Measurements from ENCODE around the gene ISM1.

The ISM1 gene

DNA sequence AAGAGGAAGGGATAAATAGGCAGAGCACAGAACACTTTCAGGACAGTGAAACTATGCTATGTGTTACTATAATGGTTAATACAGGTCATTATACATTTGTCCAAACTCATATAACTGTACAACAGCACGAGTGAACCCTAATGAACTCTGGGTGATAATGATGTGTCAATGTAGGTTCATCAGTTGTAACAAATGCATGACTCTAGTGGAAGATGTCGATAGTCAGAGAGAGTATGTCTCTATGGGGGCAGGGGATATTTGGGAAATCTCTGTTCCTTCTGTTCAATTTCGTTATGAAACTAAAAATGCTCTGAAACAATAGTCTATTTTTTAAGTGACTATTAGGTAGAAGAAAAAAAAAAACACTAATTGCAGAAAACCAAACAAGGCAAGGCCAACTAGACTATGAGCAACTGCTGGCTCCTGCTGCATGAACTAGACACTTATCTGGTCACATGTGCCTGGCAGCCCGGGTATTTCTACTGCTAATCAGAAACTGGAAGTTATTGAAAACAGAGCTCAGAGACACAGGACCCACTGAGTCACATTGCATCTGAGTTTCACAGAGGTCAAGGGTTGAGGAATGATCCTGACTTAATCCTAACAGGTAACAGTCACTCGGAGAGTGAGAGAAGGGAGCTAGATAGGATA is 97.9 kb downstream of the ISM1 start:
- H3K36me3 ChIP-seq (ENCODE audit: insufficient read depth) = no peaks in the 10 kb centered on the region
- TF ChIP-seq, protein P1, sequence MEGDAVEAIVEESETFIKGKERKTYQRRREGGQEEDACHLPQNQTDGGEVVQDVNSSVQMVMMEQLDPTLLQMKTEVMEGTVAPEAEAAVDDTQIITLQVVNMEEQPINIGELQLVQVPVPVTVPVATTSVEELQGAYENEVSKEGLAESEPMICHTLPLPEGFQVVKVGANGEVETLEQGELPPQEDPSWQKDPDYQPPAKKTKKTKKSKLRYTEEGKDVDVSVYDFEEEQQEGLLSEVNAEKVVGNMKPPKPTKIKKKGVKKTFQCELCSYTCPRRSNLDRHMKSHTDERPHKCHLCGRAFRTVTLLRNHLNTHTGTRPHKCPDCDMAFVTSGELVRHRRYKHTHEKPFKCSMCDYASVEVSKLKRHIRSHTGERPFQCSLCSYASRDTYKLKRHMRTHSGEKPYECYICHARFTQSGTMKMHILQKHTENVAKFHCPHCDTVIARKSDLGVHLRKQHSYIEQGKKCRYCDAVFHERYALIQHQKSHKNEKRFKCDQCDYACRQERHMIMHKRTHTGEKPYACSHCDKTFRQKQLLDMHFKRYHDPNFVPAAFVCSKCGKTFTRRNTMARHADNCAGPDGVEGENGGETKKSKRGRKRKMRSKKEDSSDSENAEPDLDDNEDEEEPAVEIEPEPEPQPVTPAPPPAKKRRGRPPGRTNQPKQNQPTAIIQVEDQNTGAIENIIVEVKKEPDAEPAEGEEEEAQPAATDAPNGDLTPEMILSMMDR (conservative IDR thresholded peaks at IDR 0.05; ENCODE audit: low read depth, low read length) = no peak

GRCh38 chr20:13320702-13321101 is 99.6 kb downstream of the ISM1 start:
- H3K36me3 ChIP-seq (ENCODE audit: insufficient read depth) = no peaks in the 10 kb centered on the region

More for the DNA sequence above, 97.9 kb downstream of the ISM1 start:
- no peaks in the 10 kb centered on the region for H3K27me3 ChIP-seq (ENCODE audit: insufficient read depth, low read depth)
- H4K20me1 ChIP-seq (ENCODE audit: insufficient read depth) = no peaks in the 10 kb centered on the region
- no peaks in the 10 kb centered on the region for H3K79me2 ChIP-seq (ENCODE audit: insufficient read depth, low read depth)
- no peak overlapping the region for H3K4me2 ChIP-seq
- no peak overlapping the region for H3K27ac ChIP-seq
- no peak overlapping the region for H2AFZ ChIP-seq (ENCODE audit: low read depth)
- no peaks in the 10 kb centered on the region for H3K4me1 ChIP-seq (ENCODE audit: low read depth, poor library complexity, severe bottlenecking)
- H3K9ac ChIP-seq = no peak overlapping the region
- H3K4me3 ChIP-seq (IDR thresholded peaks at IDR 0.05; ENCODE audit: insufficient read depth, low read depth, low read length) = no peak overlapping the region

DNA sequence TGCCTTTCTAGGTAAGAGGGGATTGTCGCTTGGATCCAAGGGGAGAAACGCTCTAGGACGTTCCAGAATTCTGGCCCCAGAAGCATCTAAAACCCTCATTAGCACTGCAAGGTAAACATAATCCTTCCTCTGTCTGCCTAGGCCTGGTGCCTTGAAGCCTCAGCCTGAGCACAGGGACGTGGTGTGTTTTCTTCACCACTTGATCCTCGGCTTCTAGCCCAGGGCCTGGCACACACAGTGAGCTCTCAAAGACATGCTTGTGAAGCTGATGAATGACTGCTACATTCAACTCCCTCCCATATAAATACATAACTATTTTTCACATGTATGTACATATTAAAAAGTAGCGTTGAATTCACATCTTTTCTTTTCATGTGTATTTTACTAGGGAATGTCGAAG is 100.3 kb downstream of the ISM1 start:
- Histone ChIP-seq H3K27me3 (ENCODE audit: insufficient read depth, low read depth) (no peaks in the 10 kb centered on the region), H3K4me1 (ENCODE audit: low read depth, poor library complexity, severe bottlenecking) (no peaks in the 10 kb centered on the region), H3K27ac (no peak overlapping the region), H3K4me2 (no peak overlapping the region), H2AFZ (ENCODE audit: low read depth) (no peak overlapping the region), H3K79me2 (ENCODE audit: insufficient read depth, low read depth) (no peaks in the 10 kb centered on the region), H3K4me3 (IDR thresholded peaks at IDR 0.05; ENCODE audit: insufficient read depth, low read depth, low read length) (no peak overlapping the region), H3K36me3 (ENCODE audit: insufficient read depth) (no peaks in the 10 kb centered on the region), H4K20me1 (ENCODE audit: insufficient read depth) (no peaks in the 10 kb centered on the region), H3K9ac (no peak overlapping the region)
- TF ChIP-seq, protein P1 (conservative IDR thresholded peaks at IDR 0.05; ENCODE audit: low read depth, low read length) = no peak

More at GRCh38 chr20:13320702-13321101, 99.6 kb downstream of the ISM1 start:
- TF ChIP-seq, protein P1 (conservative IDR thresholded peaks at IDR 0.05; ENCODE audit: low read depth, low read length) = no peak
- H2AFZ ChIP-seq (ENCODE audit: low read depth) = no peak overlapping the region
- no peaks in the 10 kb centered on the region for H3K27me3 ChIP-seq (ENCODE audit: insufficient read depth, low read depth)
- no peak overlapping the region for H3K4me3 ChIP-seq (IDR thresholded peaks at IDR 0.05; ENCODE audit: insufficient read depth, low read depth, low read length)
- no peak overlapping the region for H3K4me2 ChIP-seq
- H3K79me2 ChIP-seq (ENCODE audit: insufficient read depth, low read depth) = no peaks in the 10 kb centered on the region
- H3K27ac ChIP-seq = no peak overlapping the region
- H3K4me1 ChIP-seq (ENCODE audit: low read depth, poor library complexity, severe bottlenecking) = no peaks in the 10 kb centered on the region
- H4K20me1 ChIP-seq (ENCODE audit: insufficient read depth) = no peaks in the 10 kb centered on the region
- H3K9ac ChIP-seq = no peak overlapping the region

- no peaks in the 10 kb centered on the region for H3K4me1 ChIP-seq (ENCODE audit: low read depth, poor library complexity, severe bottlenecking)
- H3K9ac ChIP-seq = no peak overlapping the region
- no peaks in the 10 kb centered on the region for H4K20me1 ChIP-seq (ENCODE audit: insufficient read depth)
- no peak overlapping the region for H3K27ac ChIP-seq
- no peaks in the 10 kb centered on the region for H3K79me2 ChIP-seq (ENCODE audit: insufficient read depth, low read depth)
- TF ChIP-seq, protein P1 (conservative IDR thresholded peaks at IDR 0.05; ENCODE audit: low read depth, low read length) = no peak
- H3K36me3 ChIP-seq (ENCODE audit: insufficient read depth) = no peaks in the 10 kb centered on the region
- H2AFZ ChIP-seq (ENCODE audit: low read depth) = no peak overlapping the region
- H3K4me3 ChIP-seq (IDR thresholded peaks at IDR 0.05; ENCODE audit: insufficient read depth, low read depth, low read length) = no peak overlapping the region
- no peak overlapping the region for H3K4me2 ChIP-seq
- no peaks in the 10 kb centered on the region for H3K27me3 ChIP-seq (ENCODE audit: insufficient read depth, low read depth)
These were observed 101.1 kb downstream of the ISM1 start for GRCh38 chr20:13322198-13322597.
